SKM-1 treated with dmso at 0.1 percent for 144 hours (cell line): ENCODE measurements around the gene GINS1.

Experiments used
- DNase-seq: peaks from one replicate; lab custom pipeline; 2025; ENCODE audit not compliant: unreplicated experiment; lab: John Stamatoyannopoulos, UW

GINS1 gene

GRCh38 chr20:25453035-25453810 is 45.8 kb downstream of the GINS1 start:
- DNase-seq, result no peak

GRCh38 chr20:25454153-25454900 is 46.9 kb downstream of the GINS1 start:
- no peak for DNase-seq

GRCh38 chr20:25457886-25458680 is 50.6 kb downstream of the GINS1 start:
- DNase-seq, result no peak

- no peak for DNase-seq
Measured at GRCh38 chr20:25459111-25459830, 51.8 kb downstream of the GINS1 start.

- no peak for DNase-seq
Measured at GRCh38 chr20:25459916-25460535, 52.6 kb downstream of the GINS1 start.

GRCh38 chr20:25460566-25461280 is 53.2 kb downstream of the GINS1 start:
- no peak for DNase-seq

GRCh38 chr20:25461281-25461650 is 53.8 kb downstream of the GINS1 start:
- DNase-seq, result no peak

GRCh38 chr20:25461786-25462545 is 54.5 kb downstream of the GINS1 start:
- DNase-seq, result no peak

- DNase-seq, result no peak
Measured at GRCh38 chr20:25464501-25465242, 57.2 kb downstream of the GINS1 start.

- no peak for DNase-seq
Measured at GRCh38 chr20:25465243-25466135, 58.0 kb downstream of the GINS1 start.

- DNase-seq, result no peak
Measured at GRCh38 chr20:25466846-25467245, 59.4 kb downstream of the GINS1 start.

- DNase-seq, result no peak
Measured at GRCh38 chr20:25467441-25467840, 60.0 kb downstream of the GINS1 start.

GRCh38 chr20:25468126-25469075 is 60.9 kb downstream of the GINS1 start:
- DNase-seq, result no peak

GRCh38 chr20:25469558-25469957 is 62.1 kb downstream of the GINS1 start:
- no peak for DNase-seq

- DNase-seq, result no peak
Measured at GRCh38 chr20:25470045-25470444, 62.6 kb downstream of the GINS1 start.

- no peak for DNase-seq
Measured at GRCh38 chr20:25471020-25471419, 63.5 kb downstream of the GINS1 start.
